LoVo (cell line): ENCODE results near the gene MB.
"Not testable (repeated sequence)": the region's sequence is repeated elsewhere in the genome, so short reads cannot be mapped to it uniquely, and the experiment has no call there.

ENCODE experiments used
- DNase-seq: peaks from one replicate; pipeline ENCODE4 v3.0.0-alpha.2; 2016; ENCODE audit warnings: low spot score

Gene MB

GRCh38 chr22:35617137-35617755 is at the start of gene MB:
Gene MB (minus strand): TSS chr22:35617329. CDS start chr22:35617257, 72 bp downstream.
- no peak for DNase-seq

GRCh38 chr22:35666699-35667098 is 49.6 kb upstream of the MB start:
- DNase-seq: not testable (repeated sequence)

GRCh38 chr22:35664955-35665587 is 47.9 kb upstream of the MB start:
- no peak for DNase-seq

- DNase-seq: no peak
Observed at GRCh38 chr22:35663371-35663770, 46.2 kb upstream of the MB start.

GRCh38 chr22:35662914-35663313 is 45.8 kb upstream of the MB start:
- DNase-seq: no peak

- no peak for DNase-seq
Observed at GRCh38 chr22:35661464-35661863, 44.3 kb upstream of the MB start.

GRCh38 chr22:35660291-35661127 is 43.4 kb upstream of the MB start:
- no peak for DNase-seq

- no peak for DNase-seq
Observed at GRCh38 chr22:35657571-35658312, 40.6 kb upstream of the MB start.

GRCh38 chr22:35656284-35656752 is 39.2 kb upstream of the MB start:
- DNase-seq: no peak

- DNase-seq: no peak
Observed at GRCh38 chr22:35653824-35654223, 36.7 kb upstream of the MB start.

- DNase-seq: no peak
Observed at GRCh38 chr22:35651085-35651484, 34.0 kb upstream of the MB start.

- no peak for DNase-seq
Observed at GRCh38 chr22:35649636-35650250, 32.6 kb upstream of the MB start.

GRCh38 chr22:35649026-35649553 is 32.0 kb upstream of the MB start:
- DNase-seq: no peak

- DNase-seq: peak; percentile 64
Observed at GRCh38 chr22:35648066-35649025, 31.2 kb upstream of the MB start, which contains the start of gene APOL6. Gene APOL6 (plus strand): TSS chr22:35648446. CDS start chr22:35656426, 7,980 bp downstream.

- no peak for DNase-seq
Observed at GRCh38 chr22:35645646-35646045, 28.5 kb upstream of the MB start.

GRCh38 chr22:35643991-35644390 is 26.9 kb upstream of the MB start:
- DNase-seq: no peak

- no peak for DNase-seq
Observed at GRCh38 chr22:35642305-35642741, 25.2 kb upstream of the MB start.

- DNase-seq: no peak
Observed at GRCh38 chr22:35641494-35642120, 24.5 kb upstream of the MB start.

GRCh38 chr22:35638410-35638809 is 21.3 kb upstream of the MB start:
- DNase-seq: no peak

- DNase-seq: no peak
Observed at GRCh38 chr22:35638001-35638400, 20.9 kb upstream of the MB start.
